Measurements from ENCODE around the gene TRIM38. TPM values are rescaled to one million over a fixed set of nuclear protein-coding genes. Genes with fewer than 3 reads are reported as not detected.

The TRIM38 gene
- total and polyA plus RNA-seq, 2 of the 13 experiments (the other 11 are each of a cell fraction or from before 2014, with no cell fraction given), result 2.5 to 3.1 TPM

DNA sequence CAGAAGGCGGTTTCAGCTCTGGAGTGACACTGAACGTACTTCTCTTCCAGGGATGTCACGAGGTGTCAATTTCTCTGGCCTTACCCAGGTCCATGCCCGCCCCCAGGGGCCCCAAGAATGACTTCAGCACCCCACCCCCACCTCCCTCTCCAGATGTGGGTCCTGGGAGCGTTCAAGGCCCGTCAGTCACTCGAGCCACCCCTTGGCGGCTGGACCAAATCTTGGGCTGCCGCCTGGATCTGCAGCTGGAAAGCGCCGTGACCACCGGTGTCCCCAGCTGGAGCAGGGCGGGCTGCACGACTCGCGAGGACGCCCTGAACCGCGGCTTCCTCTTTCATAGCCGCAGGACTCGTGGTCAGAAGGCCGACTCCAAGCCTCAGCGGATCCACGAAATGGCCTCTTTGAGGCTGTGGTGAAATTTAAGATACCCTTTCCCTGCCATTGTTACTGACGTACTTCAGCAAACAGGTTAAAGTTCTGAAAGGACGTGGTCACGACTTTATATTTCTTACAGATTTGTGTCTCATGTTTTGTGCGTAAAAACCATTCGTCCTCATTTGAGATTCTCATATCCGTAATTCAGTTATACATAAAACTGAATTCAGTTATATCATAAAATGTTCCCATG lies 29.3 kb downstream of the TRIM38 start (continued):
- TF ChIP-seq, protein P1, sequence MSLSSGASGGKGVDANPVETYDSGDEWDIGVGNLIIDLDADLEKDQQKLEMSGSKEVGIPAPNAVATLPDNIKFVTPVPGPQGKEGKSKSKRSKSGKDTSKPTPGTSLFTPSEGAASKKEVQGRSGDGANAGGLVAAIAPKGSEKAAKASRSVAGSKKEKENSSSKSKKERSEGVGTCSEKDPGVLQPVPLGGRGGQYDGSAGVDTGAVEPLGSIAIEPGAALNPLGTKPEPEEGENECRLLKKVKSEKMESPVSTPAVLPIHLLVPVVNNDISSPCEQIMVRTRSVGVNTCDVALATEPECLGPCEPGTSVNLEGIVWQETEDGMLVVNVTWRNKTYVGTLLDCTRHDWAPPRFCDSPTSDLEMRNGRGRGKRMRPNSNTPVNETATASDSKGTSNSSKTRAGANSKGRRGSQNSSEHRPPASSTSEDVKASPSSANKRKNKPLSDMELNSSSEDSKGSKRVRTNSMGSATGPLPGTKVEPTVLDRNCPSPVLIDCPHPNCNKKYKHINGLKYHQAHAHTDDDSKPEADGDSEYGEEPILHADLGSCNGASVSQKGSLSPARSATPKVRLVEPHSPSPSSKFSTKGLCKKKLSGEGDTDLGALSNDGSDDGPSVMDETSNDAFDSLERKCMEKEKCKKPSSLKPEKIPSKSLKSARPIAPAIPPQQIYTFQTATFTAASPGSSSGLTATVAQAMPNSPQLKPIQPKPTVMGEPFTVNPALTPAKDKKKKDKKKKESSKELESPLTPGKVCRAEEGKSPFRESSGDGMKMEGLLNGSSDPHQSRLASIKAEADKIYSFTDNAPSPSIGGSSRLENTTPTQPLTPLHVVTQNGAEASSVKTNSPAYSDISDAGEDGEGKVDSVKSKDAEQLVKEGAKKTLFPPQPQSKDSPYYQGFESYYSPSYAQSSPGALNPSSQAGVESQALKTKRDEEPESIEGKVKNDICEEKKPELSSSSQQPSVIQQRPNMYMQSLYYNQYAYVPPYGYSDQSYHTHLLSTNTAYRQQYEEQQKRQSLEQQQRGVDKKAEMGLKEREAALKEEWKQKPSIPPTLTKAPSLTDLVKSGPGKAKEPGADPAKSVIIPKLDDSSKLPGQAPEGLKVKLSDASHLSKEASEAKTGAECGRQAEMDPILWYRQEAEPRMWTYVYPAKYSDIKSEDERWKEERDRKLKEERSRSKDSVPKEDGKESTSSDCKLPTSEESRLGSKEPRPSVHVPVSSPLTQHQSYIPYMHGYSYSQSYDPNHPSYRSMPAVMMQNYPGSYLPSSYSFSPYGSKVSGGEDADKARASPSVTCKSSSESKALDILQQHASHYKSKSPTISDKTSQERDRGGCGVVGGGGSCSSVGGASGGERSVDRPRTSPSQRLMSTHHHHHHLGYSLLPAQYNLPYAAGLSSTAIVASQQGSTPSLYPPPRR (CRISPR knock-in tag; IDR thresholded peaks at IDR 0.05; ENCODE audit: borderline replicate concordance), result no peak
- no peak for TF ChIP-seq ZNF75D (CRISPR knock-in tag; IDR thresholded peaks at IDR 0.05; ENCODE audit: borderline replicate concordance)
- TF ChIP-seq ZNF569 (CRISPR knock-in tag; IDR thresholded peaks at IDR 0.05; ENCODE audit: borderline replicate concordance), result no peak
- TF ChIP-seq ZNF354B (CRISPR knock-in tag; IDR thresholded peaks at IDR 0.05), result no peak
- TF ChIP-seq SKI (IDR thresholded peaks at IDR 0.05; ENCODE audit: partially characterized antibody), result no peak
- no peak for TF ChIP-seq RBFOX2 (IDR thresholded peaks at IDR 0.05; ENCODE audit: low read depth, low read length)
- TF ChIP-seq ZFP36L1 (CRISPR knock-in tag; IDR thresholded peaks at IDR 0.05), result no peak
- TF ChIP-seq NR1H2 (CRISPR knock-in tag; IDR thresholded peaks at IDR 0.05; ENCODE audit: borderline replicate concordance, low read depth), result no peak; the same call in 1 of the 2 replicates
- no peak for TF ChIP-seq MAF1 (CRISPR knock-in tag; IDR thresholded peaks at IDR 0.05; ENCODE audit: borderline replicate concordance)
- TF ChIP-seq ZNF253 (CRISPR knock-in tag; IDR thresholded peaks at IDR 0.05; ENCODE audit: borderline replicate concordance), result no peak
- TF ChIP-seq, protein P2, sequence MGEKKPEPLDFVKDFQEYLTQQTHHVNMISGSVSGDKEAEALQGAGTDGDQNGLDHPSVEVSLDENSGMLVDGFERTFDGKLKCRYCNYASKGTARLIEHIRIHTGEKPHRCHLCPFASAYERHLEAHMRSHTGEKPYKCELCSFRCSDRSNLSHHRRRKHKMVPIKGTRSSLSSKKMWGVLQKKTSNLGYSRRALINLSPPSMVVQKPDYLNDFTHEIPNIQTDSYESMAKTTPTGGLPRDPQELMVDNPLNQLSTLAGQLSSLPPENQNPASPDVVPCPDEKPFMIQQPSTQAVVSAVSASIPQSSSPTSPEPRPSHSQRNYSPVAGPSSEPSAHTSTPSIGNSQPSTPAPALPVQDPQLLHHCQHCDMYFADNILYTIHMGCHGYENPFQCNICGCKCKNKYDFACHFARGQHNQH (CRISPR knock-in tag; IDR thresholded peaks at IDR 0.05), result no peak
- 0 out of 2 replicates have a peak, but pooled peaks have one; percentile 14 for TF ChIP-seq MZF1 (CRISPR knock-in tag; IDR thresholded peaks at IDR 0.05; ENCODE audit: borderline replicate concordance)
- no peak for TF ChIP-seq NFIC (IDR thresholded peaks at IDR 0.05; ENCODE audit: low read length)
- TF ChIP-seq, protein P3, sequence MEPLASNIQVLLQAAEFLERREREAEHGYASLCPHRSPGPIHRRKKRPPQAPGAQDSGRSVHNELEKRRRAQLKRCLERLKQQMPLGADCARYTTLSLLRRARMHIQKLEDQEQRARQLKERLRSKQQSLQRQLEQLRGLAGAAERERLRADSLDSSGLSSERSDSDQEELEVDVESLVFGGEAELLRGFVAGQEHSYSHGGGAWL (CRISPR knock-in tag; IDR thresholded peaks at IDR 0.05), result no peak; the same call in 1 of the 2 replicates
- TF ChIP-seq ZNF326 (CRISPR knock-in tag; IDR thresholded peaks at IDR 0.05; ENCODE audit: borderline replicate concordance), result no peak
- no peak for TF ChIP-seq HNRNPLL (IDR thresholded peaks at IDR 0.05; ENCODE audit: low read depth, low read length, poor library complexity, severe bottlenecking)
- no peak for TF ChIP-seq ZNF460 (CRISPR knock-in tag; IDR thresholded peaks at IDR 0.05; ENCODE audit: borderline replicate concordance)
- TF ChIP-seq ZNF432 (CRISPR knock-in tag; IDR thresholded peaks at IDR 0.05; ENCODE audit: borderline replicate concordance), result no peak
- TF ChIP-seq, protein P4, sequence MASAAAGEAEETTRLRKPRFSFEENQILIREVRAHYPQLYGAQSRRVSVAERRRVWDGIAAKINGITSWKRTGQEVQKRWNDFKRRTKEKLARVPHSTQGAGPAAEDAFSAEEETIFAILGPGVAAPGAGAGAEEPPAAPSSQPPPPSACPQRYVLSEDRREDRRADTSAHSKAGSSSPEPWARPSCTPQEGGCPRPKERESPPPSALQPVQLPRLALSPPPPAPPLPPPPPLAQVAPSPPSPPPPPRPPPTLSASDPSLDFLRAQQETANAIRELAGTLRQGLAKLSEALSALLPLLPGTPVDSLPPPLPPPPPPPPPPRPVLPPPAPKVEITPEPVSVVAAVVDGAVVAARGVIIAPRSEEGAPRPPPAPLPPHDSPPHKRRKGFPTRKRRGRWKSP (CRISPR knock-in tag; IDR thresholded peaks at IDR 0.05), result no peak
- no peak for TF ChIP-seq ZNF557 (CRISPR knock-in tag; IDR thresholded peaks at IDR 0.05)
- no peak for TF ChIP-seq ZC3H13 (CRISPR knock-in tag; IDR thresholded peaks at IDR 0.05)
- TF ChIP-seq, protein P5, sequence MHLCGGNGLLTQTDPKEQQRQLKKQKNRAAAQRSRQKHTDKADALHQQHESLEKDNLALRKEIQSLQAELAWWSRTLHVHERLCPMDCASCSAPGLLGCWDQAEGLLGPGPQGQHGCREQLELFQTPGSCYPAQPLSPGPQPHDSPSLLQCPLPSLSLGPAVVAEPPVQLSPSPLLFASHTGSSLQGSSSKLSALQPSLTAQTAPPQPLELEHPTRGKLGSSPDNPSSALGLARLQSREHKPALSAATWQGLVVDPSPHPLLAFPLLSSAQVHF (CRISPR knock-in tag; IDR thresholded peaks at IDR 0.05), result no peak
